ENCODE measurements around the gene DPH7.

DNA sequence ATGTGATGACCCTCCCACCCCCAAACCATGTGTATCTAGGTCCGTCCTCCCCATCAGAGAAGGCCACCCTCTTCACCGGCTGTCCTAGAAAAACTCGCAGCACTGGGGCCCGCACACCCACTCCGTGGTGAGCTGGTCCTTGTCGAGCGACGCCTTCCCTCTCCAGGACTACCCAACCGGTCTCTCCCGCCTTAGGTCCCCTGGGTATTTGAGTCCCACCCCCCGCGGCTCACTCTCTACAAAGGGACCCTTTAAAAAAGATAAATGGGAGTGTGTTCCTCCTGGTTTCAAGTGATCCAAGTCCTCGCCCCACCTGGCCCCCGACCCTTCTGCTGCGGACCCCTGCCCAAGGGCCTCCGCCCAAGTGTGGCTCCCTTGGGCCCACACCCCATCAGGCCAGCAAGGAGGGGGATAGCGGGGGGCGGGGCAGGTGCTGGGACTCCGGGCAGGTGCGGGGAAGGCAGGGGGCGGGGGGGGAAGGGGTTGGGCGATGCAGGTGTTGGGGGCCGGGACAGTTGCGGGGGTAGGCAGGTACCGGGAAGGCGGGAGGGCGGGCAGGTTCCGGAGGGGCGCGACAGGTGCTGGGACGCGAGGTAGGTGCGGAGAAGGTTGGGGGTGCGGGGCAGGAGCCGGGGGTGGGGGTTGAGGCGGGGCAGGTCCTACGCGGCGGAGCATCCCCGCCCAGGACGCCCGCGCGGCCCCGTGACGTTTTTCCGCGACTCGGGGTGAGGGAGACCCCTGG is 25.8 kb upstream of the DPH7 start:
- TF ChIP-seq, protein P1, sequence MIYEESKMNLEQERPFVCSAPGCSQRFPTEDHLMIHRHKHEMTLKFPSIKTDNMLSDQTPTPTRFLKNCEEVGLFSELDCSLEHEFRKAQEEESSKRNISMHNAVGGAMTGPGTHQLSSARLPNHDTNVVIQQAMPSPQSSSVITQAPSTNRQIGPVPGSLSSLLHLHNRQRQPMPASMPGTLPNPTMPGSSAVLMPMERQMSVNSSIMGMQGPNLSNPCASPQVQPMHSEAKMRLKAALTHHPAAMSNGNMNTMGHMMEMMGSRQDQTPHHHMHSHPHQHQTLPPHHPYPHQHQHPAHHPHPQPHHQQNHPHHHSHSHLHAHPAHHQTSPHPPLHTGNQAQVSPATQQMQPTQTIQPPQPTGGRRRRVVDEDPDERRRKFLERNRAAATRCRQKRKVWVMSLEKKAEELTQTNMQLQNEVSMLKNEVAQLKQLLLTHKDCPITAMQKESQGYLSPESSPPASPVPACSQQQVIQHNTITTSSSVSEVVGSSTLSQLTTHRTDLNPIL (CRISPR knock-in tag; IDR thresholded peaks at IDR 0.05; ENCODE audit: low read depth) = no peak
- TF ChIP-seq TOX (CRISPR knock-in tag; IDR thresholded peaks at IDR 0.05; ENCODE audit: borderline replicate concordance) (no peak), ZFP30 (CRISPR knock-in tag; IDR thresholded peaks at IDR 0.05) (no peak)
